IPS DF 6.9 (cell line): ENCODE data around the gene ADAT3.
"Not testable (repeated sequence)": the region's sequence is repeated elsewhere in the genome, so short reads cannot be mapped to it uniquely, and the experiment has no call there.

Experiments used
- DNase-seq: peaks from one replicate; pipeline ENCODE4 v3.0.0-alpha.2; 2013; ENCODE audit warnings: low read depth, low spot score
- H3K27ac ChIP-seq: one replicate; pipeline ENCODE4 v1.5.1; 2013; ENCODE audit warnings: low read length, control low read depth
- H3K27me3 ChIP-seq: 2 replicates; pipeline ENCODE4 v1.6.1; 2013; ENCODE audit warnings: mild to moderate bottlenecking, low read length; ENCODE audit not compliant: control insufficient read depth, insufficient read depth
- H3K36me3 ChIP-seq: 2 replicates; pipeline ENCODE4 v1.6.1; 2013; ENCODE audit warnings: low read length; ENCODE audit not compliant: control insufficient read depth, insufficient read depth
- H3K4me1 ChIP-seq: 2 replicates; pipeline ENCODE4 v1.6.1; 2013; ENCODE audit warnings: low read length; ENCODE audit not compliant: control insufficient read depth, insufficient read depth
- H3K4me3 ChIP-seq: 2 replicates; pipeline ENCODE4 v1.5.1; 2013; ENCODE audit warnings: mild to moderate bottlenecking, low read length
- H3K9me3 ChIP-seq: 2 replicates; pipeline ENCODE4 v1.6.1; 2013; ENCODE audit warnings: low read length, inconsistent platforms; ENCODE audit not compliant: control insufficient read depth, insufficient read depth
- WGBS: extraction: QIAGEN DNeasy Blood & Tissue Kit; methylation state at CpG from one replicate; pipeline ENCODE4 v1.1.7; 2013; ENCODE audit warnings: mixed read lengths, missing lambda C conversion rate; ENCODE audit not compliant: insufficient read length, insufficient coverage; 5-methylcytosine and 5-hydroxymethylcytosine counted together

ADAT3 gene

GRCh38 chr19:1875646-1876495, 29.3 kb upstream of the ADAT3 start:
- H3K9me3 ChIP-seq = no peaks in the 10 kb centered on the region
- H3K27me3 ChIP-seq = no peaks in the 10 kb centered on the region
- peaks cover 7% of the 10 kb centered on the region; the same call in 1 of the 2 replicates for H3K36me3 ChIP-seq
- WGBS = no CpG with 5 or more reads among the region's 87 CpGs
- no peak overlapping the region for H3K27ac ChIP-seq
- H3K4me1 ChIP-seq = 0 out of 2 replicates have a peak, but pooled peaks cover 3% of the 10 kb centered on the region
- H3K4me3 ChIP-seq = peak overlapping the region; percentile 86
- no peak for DNase-seq

DNA sequence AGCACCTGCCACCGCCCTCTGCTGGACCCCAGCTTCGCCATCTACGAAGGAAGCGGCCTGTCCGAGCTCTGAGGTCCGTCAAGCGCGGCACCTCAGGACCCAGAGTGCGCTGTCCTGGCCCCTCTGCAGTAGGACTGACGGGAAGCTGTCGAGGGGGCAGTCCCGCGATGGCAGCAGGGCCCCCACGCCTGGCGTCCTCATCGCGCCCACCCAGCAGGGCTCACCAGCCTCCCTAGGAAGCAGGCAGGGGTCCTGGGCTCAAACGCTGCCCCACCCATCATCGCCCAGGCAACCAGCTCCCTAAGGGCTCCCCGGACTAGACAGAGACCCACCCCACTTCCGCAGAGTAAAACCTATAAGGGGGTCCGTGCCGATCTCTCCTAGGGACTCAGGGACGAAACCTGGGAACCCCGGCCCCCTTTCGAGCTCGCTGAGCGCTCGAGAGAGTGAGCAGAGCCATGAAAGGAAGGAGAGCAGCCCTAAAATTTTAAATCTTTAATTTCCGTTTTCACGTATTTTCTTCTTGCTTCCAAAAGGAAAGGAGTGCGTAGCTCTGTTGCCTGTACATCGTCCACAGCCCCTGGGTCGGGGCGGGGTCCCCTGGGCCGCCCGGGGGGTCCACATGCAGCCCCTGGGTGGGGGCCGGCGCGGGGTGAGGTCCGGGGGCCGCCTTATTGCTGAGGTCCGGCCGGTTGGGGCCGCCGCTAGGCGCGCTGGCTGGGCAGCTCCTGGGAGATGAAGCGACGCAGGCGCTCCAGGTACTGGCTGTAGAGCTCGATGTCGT, 28.5 kb upstream of the ADAT3 start:
- not testable (repeated sequence) for DNase-seq, H3K27me3 ChIP-seq, H3K27ac ChIP-seq, H3K4me1 ChIP-seq, H3K9me3 ChIP-seq, H3K36me3 ChIP-seq
- WGBS = no CpG with 5 or more reads among the region's 53 CpGs
- peak overlapping the region; percentile 86; the same call in 1 of the 2 replicates for H3K4me3 ChIP-seq

GRCh38 chr19:1877280-1877660, 27.9 kb upstream of the ADAT3 start:
- H3K27me3 ChIP-seq, DNase-seq, H3K4me1 ChIP-seq, H3K36me3 ChIP-seq, H3K9me3 ChIP-seq, H3K27ac ChIP-seq, H3K4me3 ChIP-seq: not testable (repeated sequence)
- no CpG with 5 or more reads among the region's 47 CpGs for WGBS

- not testable (repeated sequence) for DNase-seq, H3K4me1 ChIP-seq, H3K36me3 ChIP-seq, H3K9me3 ChIP-seq, H3K27me3 ChIP-seq, H3K4me3 ChIP-seq, H3K27ac ChIP-seq
- no CpG with 5 or more reads among the region's 8 CpGs for WGBS
Observed at GRCh38 chr19:1878583-1878982, 26.6 kb upstream of the ADAT3 start.

DNA sequence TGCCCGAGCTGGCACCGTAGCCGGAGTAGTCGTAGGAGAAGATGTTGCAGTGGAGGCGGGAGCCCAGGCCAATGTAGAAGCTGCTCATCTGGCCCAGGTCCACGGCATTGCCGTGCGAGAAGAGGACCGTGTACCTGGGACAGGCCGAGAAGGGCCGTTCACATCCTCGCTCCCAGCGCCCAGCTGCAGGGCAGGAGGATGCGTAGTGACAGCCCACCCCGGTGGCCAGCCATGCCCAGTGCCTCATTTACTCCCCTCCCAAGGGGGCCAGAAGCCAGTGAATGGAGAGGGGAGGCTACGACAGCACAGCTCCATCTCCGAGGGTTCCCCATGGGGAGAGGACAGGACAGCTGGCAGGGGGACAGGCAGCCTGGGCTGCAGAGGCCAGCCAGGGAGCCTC, 25.2 kb upstream of the ADAT3 start:
- WGBS = no CpG with 5 or more reads among the region's 17 CpGs
- not testable (repeated sequence) for H3K27ac ChIP-seq, H3K9me3 ChIP-seq, H3K36me3 ChIP-seq, H3K27me3 ChIP-seq, H3K4me3 ChIP-seq, DNase-seq, H3K4me1 ChIP-seq

DNA sequence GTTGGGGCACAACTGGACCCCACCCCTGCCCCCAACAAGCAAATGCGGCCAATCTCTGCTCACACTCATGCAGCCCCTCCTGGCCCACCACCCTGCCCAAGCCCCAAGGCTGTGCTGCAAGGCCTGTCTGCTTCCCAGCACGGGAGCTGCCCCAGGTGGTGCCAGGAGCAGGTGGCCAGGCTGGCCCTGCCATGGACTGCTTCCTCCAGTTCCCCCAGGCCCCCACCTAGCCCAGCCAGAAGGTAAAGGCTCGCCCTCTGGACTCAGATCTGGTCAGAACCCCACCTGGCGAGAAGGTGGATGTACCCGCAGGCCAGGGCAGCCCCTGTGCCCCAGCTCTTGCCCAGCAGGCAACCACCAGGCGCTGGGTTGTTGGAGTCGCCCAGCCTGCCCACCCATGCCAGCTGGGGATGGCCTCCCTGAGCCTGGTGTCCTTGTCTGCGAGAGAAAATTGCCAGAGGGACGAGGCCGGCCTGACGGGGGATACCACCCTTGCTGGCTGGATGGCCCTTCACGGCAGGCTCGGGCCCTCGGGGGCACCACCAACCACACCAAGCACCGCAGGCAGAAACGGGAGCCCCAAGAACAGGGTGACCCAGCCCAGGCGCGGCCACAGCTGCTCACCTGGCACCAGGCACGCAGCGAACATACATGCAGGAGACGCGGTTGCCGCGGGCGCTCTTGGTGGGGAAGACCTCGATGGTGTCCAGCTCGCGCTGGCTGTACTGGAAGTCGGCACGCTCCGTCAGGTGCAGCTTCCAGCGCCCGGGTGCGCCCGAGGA, 24.4 kb upstream of the ADAT3 start:
- Histone ChIP-seq H3K27ac (no peak overlapping the region), H3K36me3 (no peaks in the 10 kb centered on the region), H3K4me1 (peaks cover 1% of the 10 kb centered on the region; the same call in 1 of the 2 replicates), H3K4me3 (no peak overlapping the region), H3K27me3 (no peaks in the 10 kb centered on the region), H3K9me3 (no peaks in the 10 kb centered on the region)
- WGBS = no CpG with 5 or more reads among the region's 35 CpGs
- no peak for DNase-seq

GRCh38 chr19:1881393-1882088, 23.7 kb upstream of the ADAT3 start:
- no CpG with 5 or more reads among the region's 44 CpGs for WGBS
- H3K36me3 ChIP-seq, DNase-seq, H3K27me3 ChIP-seq, H3K4me1 ChIP-seq, H3K4me3 ChIP-seq, H3K27ac ChIP-seq, H3K9me3 ChIP-seq: not testable (repeated sequence)

- no CpG with 5 or more reads among the region's 31 CpGs for WGBS
- H3K27me3 ChIP-seq = no peaks in the 10 kb centered on the region
- peaks cover 1% of the 10 kb centered on the region; the same call in 1 of the 2 replicates for H3K4me1 ChIP-seq
- DNase-seq = no peak
- no peaks in the 10 kb centered on the region for H3K36me3 ChIP-seq
- H3K27ac ChIP-seq = no peak overlapping the region
- no peak overlapping the region for H3K4me3 ChIP-seq
- H3K9me3 ChIP-seq = no peaks in the 10 kb centered on the region
Observed at GRCh38 chr19:1882089-1882785, 23.0 kb upstream of the ADAT3 start.

GRCh38 chr19:1882786-1883692, 22.2 kb upstream of the ADAT3 start:
- DNase-seq = no peak
- H3K4me3 ChIP-seq = no peak overlapping the region
- no peak overlapping the region for H3K27ac ChIP-seq
- no peaks in the 10 kb centered on the region for H3K36me3 ChIP-seq
- H3K4me1 ChIP-seq = peaks cover 1% of the 10 kb centered on the region; the same call in 1 of the 2 replicates
- no peaks in the 10 kb centered on the region for H3K9me3 ChIP-seq
- no CpG with 5 or more reads among the region's 25 CpGs for WGBS
- no peaks in the 10 kb centered on the region for H3K27me3 ChIP-seq
